Gastroesophageal sphincter (tissue), 3 donors: ENCODE measurements around the gene SLC7A1.

Experiments
- CTCF ChIP-seq, 4 experiments: fragments of 200-600 bp in 2 of 4; fragments of 450-650 bp in 2 of 4; sonication (generic) in 1 of 4; IDR thresholded peaks; one replicate each; pipeline ENCODE4 v1.5.1; 2017 to 2019; ENCODE audit warnings: antibody characterized with exemption in 4 of 4, mild to moderate bottlenecking in 2 of 4, moderate library complexity in 2 of 4
- EP300 ChIP-seq: sonication (generic); formaldehyde crosslinking; IDR thresholded peaks from one replicate; pipeline ENCODE4 v1.6.1; 2017; ENCODE audit warnings: antibody characterized with exemption, mild to moderate bottlenecking
- POLR2A ChIP-seq, 2 donors: fragments of 450-650 bp; IDR thresholded peaks; one replicate each; pipeline ENCODE4 v1.6.1; 2017; ENCODE audit warnings: antibody characterized with exemption in 2 of 2, mild to moderate bottlenecking in 2 of 2, moderate library complexity in 1 of 2
- POLR2AphosphoS5 ChIP-seq: sonication (generic); formaldehyde crosslinking; IDR thresholded peaks from one replicate; pipeline ENCODE4 v1.6.1; 2017; ENCODE audit warnings: antibody characterized with exemption

- no peak for TF ChIP-seq CTCF (IDR thresholded peaks at IDR 0.05)
- no peak for TF ChIP-seq EP300
- TF ChIP-seq POLR2A (IDR thresholded peaks at IDR 0.05), result no peak
- no peak for TF ChIP-seq POLR2AphosphoS5
Measured at GRCh38 chr13:29624997-29625396, 29.5 kb upstream of the SLC7A1 start.
